Pancreas (tissue), 10 donors: ENCODE measurements around the gene KIF20A. TPM values are rescaled to one million over a fixed set of nuclear protein-coding genes. Genes with fewer than 3 reads are reported as not detected.
"Not testable (repeated sequence)": the region's sequence is repeated elsewhere in the genome, so short reads cannot be mapped to it uniquely, and the experiment has no call there.

Experiments used
- ATAC-seq, 4 donors: fragments of 200-7000 bp; cut with Tn5 transposase; one replicate each; pipeline versions ENCODE4 v1.8.0 to v1.9.1; 2020; ENCODE audit warnings: mild to moderate bottlenecking in 4 of 4, moderate library complexity in 4 of 4
- DNase-seq, 6 donors: peaks; one replicate each; pipeline ENCODE4 v3.0.0-alpha.2; 2020
- FAIRE-seq: peaks from 2 replicates; lab custom pipeline; 2012; peaks lifted over from hg19 to GRCh38; lab: Jason Lieb, UNC
- H3K27ac ChIP-seq, 4 donors: fragments of 200-600 bp; sonication (generic); 1 replicate in 3 of 4; 2 replicates in 1 of 4; pipeline versions ENCODE4 v1.5.0 to v1.8.0; 2020
- H3K27me3 ChIP-seq, 4 donors: fragments of 200-600 bp; one replicate each; pipeline ENCODE4 v1.8.0; 2021
- H3K36me3 ChIP-seq, 3 donors: fragments of 200-600 bp; sonication (generic) in 1 of 3; one replicate each; pipeline versions ENCODE4 v1.5.0 to v1.8.0; 2020 to 2021
- H3K4me1 ChIP-seq, 3 donors: fragments of 200-600 bp; one replicate each; pipeline ENCODE4 v1.8.0; 2021
- H3K4me3 ChIP-seq, 4 donors: fragments of 200-600 bp; sonication (generic) in 2 of 4; one replicate each; pipeline versions ENCODE4 v1.5.0 to v1.8.0; 2020 to 2021
- H3K9me3 ChIP-seq, 4 donors: fragments of 200-600 bp; one replicate each; pipeline ENCODE4 v1.8.0; 2021
- CTCF ChIP-seq, 4 donors: fragments of 200-600 bp; sonication (generic) in 3 of 4; IDR thresholded peaks; one replicate each; pipeline versions ENCODE4 v1.5.0 to v1.8.0; 2021; ENCODE audit warnings: antibody characterized with exemption in 4 of 4
- WGBS, 2 donors: extraction: QIAGEN DNeasy Blood & Tissue Kit; methylation state at CpG; one replicate each; pipeline ENCODE4 v1.1.7; 2013; 5-methylcytosine and 5-hydroxymethylcytosine counted together
- intact Hi-C, 3 donors: fragments of 100-400 bp; cut with DNase I; formaldehyde crosslinking; loops; one replicate each; pipeline versions ENCODE4 v1.11.1 to v1.14.2; 2022
- polyA plus RNA-seq, 2 donors: library from polyadenylated mRNA; stranded (reverse); fragments of 200-250 nt; gene quantifications; one replicate each; pipeline ENCODE4 v1.2.3, GENCODE V29; 2013
- total RNA-seq, 6 donors: library from RNA; stranded (reverse); fragmentation: NEBNext Ultra II Directional in 4 of 6; extraction: Animal tissue kit (Norgen Biotek cat#: 25700) in 4 of 6; gene quantifications; one replicate each; pipeline versions ENCODE4 v1.2.1 to v1.2.4, GENCODE V29; 2021 to 2023
- donor health status: healthy with polysubstance abuse.
- donor health status: DM: no; HTN: no; CAD: no; lungs with moderate emphysema.
- donor health status: DM: no; HTN: no; CAD: no.
- donor health status: control.
- donor health status: control.
- donor health status: Bipolar disorder and iron deficiency.
- donor health status: DM: yes; HTN: yes; CAD: no.
- donor health status: DM: no; HTN: no; CAD: no.
- donor health status: DM: no; HTN: no; CAD: no.
- donor health status: DM: yes; HTN: yes; CAD: no.

The KIF20A gene
- total and polyA plus RNA-seq, 8 donors: 0.05 to 1.0 (median 0.28) TPM; not detected in 1

GRCh38 chr5:138139781-138140090 lies 39.2 kb upstream of the KIF20A start:
- no peak for DNase-seq
- Histone ChIP-seq H3K9me3 (no peaks in the 10 kb centered on the region), H3K4me1 (peaks cover 0 to 7% (median 0%) of the 10 kb centered on the region in 3 donors), H3K27me3 (no peaks in the 10 kb centered on the region), H3K36me3 (no peaks in the 10 kb centered on the region), H3K27ac (no peak overlapping the region), H3K4me3 (peak overlapping the region in 2 of 4 donors; percentile 61 to 67)
- 50 to 54% methylated on average over 3 of the region's 3 CpGs for WGBS, 2 donors
- ATAC-seq: no peak
- no peak for FAIRE-seq
- no peak for TF ChIP-seq CTCF (IDR thresholded peaks at IDR 0.05)
- intact Hi-C loops: loop anchor here in 2 of 3 donors (10.0 kb wide), 1 partner anchor 65 kb away; no protein-coding TSS in a partner anchor

GRCh38 chr5:138140268-138140667 lies 38.6 kb upstream of the KIF20A start:
- no peak for TF ChIP-seq CTCF (IDR thresholded peaks at IDR 0.05)
- DNase-seq (no peak), ATAC-seq (no peak), FAIRE-seq (no peak)
- Histone ChIP-seq H3K27ac (no peak overlapping the region), H3K27me3 (no peaks in the 10 kb centered on the region), H3K4me1 (peaks cover 0 to 7% (median 0%) of the 10 kb centered on the region in 3 donors), H3K4me3 (no peak overlapping the region), H3K36me3 (no peaks in the 10 kb centered on the region), H3K9me3 (no peaks in the 10 kb centered on the region)
- intact Hi-C loops: no loop called here
- 41 to 56% methylated on average over 4 of the region's 4 CpGs for WGBS, 2 donors

- Histone ChIP-seq H3K36me3 (no peaks in the 10 kb centered on the region), H3K4me3 (no peak overlapping the region), H3K27ac (no peak overlapping the region), H3K4me1 (peaks cover 0 to 7% (median 0%) of the 10 kb centered on the region in 3 donors), H3K27me3 (no peaks in the 10 kb centered on the region), H3K9me3 (no peaks in the 10 kb centered on the region)
- ATAC-seq: no peak
- no peak for DNase-seq
- 52 to 60% methylated on average over 1 of the region's 1 CpG for WGBS, 2 donors
- TF ChIP-seq CTCF (IDR thresholded peaks at IDR 0.05): no peak
- no peak for FAIRE-seq
- intact Hi-C loops: no loop called here
These were observed 37.2 kb upstream of the KIF20A start for GRCh38 chr5:138141734-138142133.

DNA sequence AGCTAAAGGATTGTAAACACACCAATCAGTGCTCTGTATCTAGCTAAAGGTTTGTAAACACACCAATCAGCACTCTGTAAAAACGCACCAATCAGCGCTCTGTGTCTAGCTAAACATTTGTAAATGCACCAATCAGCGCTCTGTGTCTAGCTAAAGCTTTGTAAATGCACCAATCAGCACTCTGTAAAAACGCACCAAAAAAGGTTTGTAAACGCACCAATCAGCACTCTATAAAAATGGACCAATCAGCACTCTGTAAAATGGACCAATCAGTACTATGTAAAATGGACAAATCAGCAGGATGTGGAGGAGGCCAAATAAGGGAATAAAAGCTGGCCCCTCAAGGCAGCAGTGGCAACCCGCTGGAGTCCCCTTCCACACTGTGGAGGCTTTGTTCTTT lies 35.3 kb upstream of the KIF20A start:
- 74 to 78% methylated on average over 6 of the region's 6 CpGs for WGBS, 2 donors
- DNase-seq, ATAC-seq, intact Hi-C loops, H3K27ac ChIP-seq, H3K4me3 ChIP-seq, H3K36me3 ChIP-seq, H3K9me3 ChIP-seq, FAIRE-seq, H3K27me3 ChIP-seq, H3K4me1 ChIP-seq: not testable (repeated sequence)

GRCh38 chr5:138148811-138149210 lies 30.1 kb upstream of the KIF20A start:
- 80 to 84% methylated on average over 1 of the region's 1 CpG for WGBS, 2 donors
- Histone ChIP-seq H3K4me3 (no peak overlapping the region), H3K27me3 (no peaks in the 10 kb centered on the region), H3K9me3 (no peaks in the 10 kb centered on the region), H3K36me3 (no peaks in the 10 kb centered on the region), H3K4me1 (no peaks in the 10 kb centered on the region), H3K27ac (no peak overlapping the region)
- intact Hi-C loops: no loop called here
- DNase-seq (no peak), FAIRE-seq (no peak), ATAC-seq (peak in 2 of 4 donors; percentile 36 to 49)
- TF ChIP-seq CTCF (IDR thresholded peaks at IDR 0.05): no peak
